HepG2 (cell line): ENCODE data around the gene GPER1. TPM values are rescaled to one million over a fixed set of nuclear protein-coding genes. Genes with fewer than 3 reads are reported as not detected.
A peak's percentile ranks its signal among the peaks of the same experiment; 100 is the strongest.

Experiments
- DRAP1 ChIP-seq: IDR thresholded peaks from 2 replicates; pipeline ENCODE4 v1.6.1; 2016; ENCODE audit warnings: missing genetic modification reagents, missing compliant biosample characterization
- DZIP1 ChIP-seq: sonication (generic); formaldehyde crosslinking; IDR thresholded peaks from 2 replicates; pipeline ENCODE4 v1.5.0; 2020; ENCODE audit warnings: mild to moderate bottlenecking, missing genetic modification reagents
- ETV6 ChIP-seq: sonication (generic); formaldehyde crosslinking; conservative IDR thresholded peaks from 2 replicates; pipeline ENCODE4 v1.4.0; 2020; ENCODE audit warnings: missing genetic modification reagents
- GZF1 ChIP-seq: sonication (generic); formaldehyde crosslinking; IDR thresholded peaks from 2 replicates; pipeline ENCODE4 v1.5.1; 2020; ENCODE audit warnings: mild to moderate bottlenecking, missing genetic modification reagents
- HDAC6 ChIP-seq: fragments of 200-600 bp; sonication (generic); IDR thresholded peaks from 2 replicates; pipeline ENCODE4 v1.7.0; 2017; ENCODE audit warnings: mild to moderate bottlenecking, antibody characterized with exemption, low read length, low read depth
- HMG20B ChIP-seq: conservative IDR thresholded peaks from 2 replicates; pipeline ENCODE4 v1.6.1; 2016; ENCODE audit warnings: missing genetic modification reagents, missing compliant biosample characterization
- KDM4B ChIP-seq: sonication (generic); formaldehyde crosslinking; IDR thresholded peaks from 2 replicates; pipeline ENCODE4 v1.4.0; 2020; ENCODE audit warnings: missing genetic modification reagents
- MATR3 ChIP-seq: sonication (generic); formaldehyde crosslinking; IDR thresholded peaks from 2 replicates; pipeline ENCODE4 v1.4.0; 2020; ENCODE audit warnings: missing genetic modification reagents
- NONO ChIP-seq, 2 experiments: fragments of 450-650 bp in 1 of 2; sonication (generic) in 1 of 2; formaldehyde crosslinking in 1 of 2; IDR thresholded peaks in 1 of 2; conservative IDR thresholded peaks in 1 of 2; 2 replicates each; pipeline versions ENCODE4 v1.6.1 to v1.8.0; 2017 to 2022; ENCODE audit warnings: mild to moderate bottlenecking in 1 of 2, missing genetic modification reagents in 1 of 2, moderate library complexity in 1 of 2
- RFX3 ChIP-seq: IDR thresholded peaks from 2 replicates; pipeline ENCODE4 v1.6.1; 2016; ENCODE audit warnings: missing biosample characterization, missing genetic modification reagents
- ZMYM3 ChIP-seq: sonication (generic); formaldehyde crosslinking; IDR thresholded peaks from 2 replicates; pipeline ENCODE4 v1.5.1; 2020; ENCODE audit warnings: mild to moderate bottlenecking, missing genetic modification reagents
- ZNF225 ChIP-seq: sonication (generic); formaldehyde crosslinking; IDR thresholded peaks from 2 replicates; pipeline ENCODE4 v1.4.0; 2020; ENCODE audit warnings: mild to moderate bottlenecking, missing genetic modification reagents
- ZNF557 ChIP-seq: sonication (generic); formaldehyde crosslinking; IDR thresholded peaks from 2 replicates; pipeline ENCODE4 v1.4.0; 2020; ENCODE audit warnings: missing genetic modification reagents
- ZNF720 ChIP-seq: sonication (generic); formaldehyde crosslinking; IDR thresholded peaks from 2 replicates; pipeline ENCODE4 v1.4.0; 2020; ENCODE audit warnings: missing genetic modification reagents
- ZNF792 ChIP-seq: IDR thresholded peaks from 2 replicates; pipeline ENCODE4 v1.6.1; 2016
- polyA plus RNA-seq, 8 experiments: library from polyadenylated mRNA; depleted of rRNA in 3 of 8; stranded (reverse) in 7 of 8; unstranded in 1 of 8; fragments of >200 nt; fragmentation: Illumina TruSeq in 4 of 8; extraction: Trizol in 4 of 8; gene quantifications; 2 replicates each; pipeline versions ENCODE4 v1.2.1 to v1.2.3, GENCODE V29; 2011 to 2016; ENCODE audit warnings: low read depth in 4 of 8, missing spikeins in 1 of 8, mixed read lengths in 1 of 8; ENCODE audit not compliant: insufficient read depth in 1 of 8
- total RNA-seq, 5 experiments: library from RNA; depleted of rRNA; stranded (reverse); fragments of >200 nt; fragmentation: Illumina TruSeq; extraction: Trizol; gene quantifications; 2 replicates each; pipeline ENCODE4 v1.2.3, GENCODE V29; 2016; ENCODE audit warnings: low read depth in 1 of 5
- TF ChIP-seq, protein P1 (sequence below): IDR thresholded peaks from 2 replicates; pipeline ENCODE4 v1.6.1; 2016; ENCODE audit warnings: control low read depth
- TF ChIP-seq, protein P2 (sequence below): sonication (generic); formaldehyde crosslinking; IDR thresholded peaks from 2 replicates; pipeline ENCODE4 v1.4.0; 2020; ENCODE audit warnings: mild to moderate bottlenecking, missing genetic modification reagents
- TF ChIP-seq, protein P3 (sequence below): sonication (generic); formaldehyde crosslinking; conservative IDR thresholded peaks from 2 replicates; pipeline ENCODE4 v1.4.0; 2020; ENCODE audit warnings: mild to moderate bottlenecking, missing genetic modification reagents, moderate library complexity

The GPER1 gene
- total and polyA plus RNA-seq, 2 of the 13 experiments (the other 11 are each of a cell fraction or from before 2014, with no cell fraction given): 12.7 to 19.7 TPM

- TF ChIP-seq DZIP1 (CRISPR knock-in tag) (no peak), DRAP1 (CRISPR knock-in tag) (no peak), ETV6 (no peak), ZNF557 (CRISPR knock-in tag) (no peak), ZNF225 (no peak), GZF1 (CRISPR knock-in tag) (no peak), ZNF792 (0 out of 2 replicates have a peak, but pooled peaks have one; percentile 41), HMG20B (CRISPR knock-in tag) (no peak), NONO (IDR thresholded peaks at IDR 0.05) (no peak), NONO (CRISPR knock-in tag; conservative IDR thresholded peaks at IDR 0.05) (no peak), ZNF720 (CRISPR knock-in tag) (no peak), HDAC6 (no peak), KDM4B (CRISPR knock-in tag) (0 out of 2 replicates have a peak, but pooled peaks have one; percentile 40), ZMYM3 (CRISPR knock-in tag) (no peak), RFX3 (CRISPR knock-in tag) (no peak), MATR3 (CRISPR knock-in tag) (no peak)
- TF ChIP-seq, protein P1, sequence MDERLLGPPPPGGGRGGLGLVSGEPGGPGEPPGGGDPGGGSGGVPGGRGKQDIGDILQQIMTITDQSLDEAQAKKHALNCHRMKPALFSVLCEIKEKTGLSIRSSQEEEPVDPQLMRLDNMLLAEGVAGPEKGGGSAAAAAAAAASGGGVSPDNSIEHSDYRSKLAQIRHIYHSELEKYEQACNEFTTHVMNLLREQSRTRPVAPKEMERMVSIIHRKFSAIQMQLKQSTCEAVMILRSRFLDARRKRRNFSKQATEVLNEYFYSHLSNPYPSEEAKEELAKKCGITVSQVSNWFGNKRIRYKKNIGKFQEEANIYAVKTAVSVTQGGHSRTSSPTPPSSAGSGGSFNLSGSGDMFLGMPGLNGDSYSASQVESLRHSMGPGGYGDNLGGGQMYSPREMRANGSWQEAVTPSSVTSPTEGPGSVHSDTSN (CRISPR knock-in tag): no peak
- TF ChIP-seq, protein P2, sequence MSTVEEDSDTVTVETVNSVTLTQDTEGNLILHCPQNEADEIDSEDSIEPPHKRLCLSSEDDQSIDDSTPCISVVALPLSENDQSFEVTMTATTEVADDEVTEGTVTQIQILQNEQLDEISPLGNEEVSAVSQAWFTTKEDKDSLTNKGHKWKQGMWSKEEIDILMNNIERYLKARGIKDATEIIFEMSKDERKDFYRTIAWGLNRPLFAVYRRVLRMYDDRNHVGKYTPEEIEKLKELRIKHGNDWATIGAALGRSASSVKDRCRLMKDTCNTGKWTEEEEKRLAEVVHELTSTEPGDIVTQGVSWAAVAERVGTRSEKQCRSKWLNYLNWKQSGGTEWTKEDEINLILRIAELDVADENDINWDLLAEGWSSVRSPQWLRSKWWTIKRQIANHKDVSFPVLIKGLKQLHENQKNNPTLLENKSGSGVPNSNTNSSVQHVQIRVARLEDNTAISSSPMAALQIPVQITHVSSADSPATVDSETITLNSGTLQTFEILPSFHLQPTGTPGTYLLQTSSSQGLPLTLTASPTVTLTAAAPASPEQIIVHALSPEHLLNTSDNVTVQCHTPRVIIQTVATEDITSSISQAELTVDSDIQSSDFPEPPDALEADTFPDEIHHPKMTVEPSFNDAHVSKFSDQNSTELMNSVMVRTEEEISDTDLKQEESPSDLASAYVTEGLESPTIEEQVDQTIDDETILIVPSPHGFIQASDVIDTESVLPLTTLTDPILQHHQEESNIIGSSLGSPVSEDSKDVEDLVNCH (CRISPR knock-in tag): no peak
- TF ChIP-seq, protein P3, sequence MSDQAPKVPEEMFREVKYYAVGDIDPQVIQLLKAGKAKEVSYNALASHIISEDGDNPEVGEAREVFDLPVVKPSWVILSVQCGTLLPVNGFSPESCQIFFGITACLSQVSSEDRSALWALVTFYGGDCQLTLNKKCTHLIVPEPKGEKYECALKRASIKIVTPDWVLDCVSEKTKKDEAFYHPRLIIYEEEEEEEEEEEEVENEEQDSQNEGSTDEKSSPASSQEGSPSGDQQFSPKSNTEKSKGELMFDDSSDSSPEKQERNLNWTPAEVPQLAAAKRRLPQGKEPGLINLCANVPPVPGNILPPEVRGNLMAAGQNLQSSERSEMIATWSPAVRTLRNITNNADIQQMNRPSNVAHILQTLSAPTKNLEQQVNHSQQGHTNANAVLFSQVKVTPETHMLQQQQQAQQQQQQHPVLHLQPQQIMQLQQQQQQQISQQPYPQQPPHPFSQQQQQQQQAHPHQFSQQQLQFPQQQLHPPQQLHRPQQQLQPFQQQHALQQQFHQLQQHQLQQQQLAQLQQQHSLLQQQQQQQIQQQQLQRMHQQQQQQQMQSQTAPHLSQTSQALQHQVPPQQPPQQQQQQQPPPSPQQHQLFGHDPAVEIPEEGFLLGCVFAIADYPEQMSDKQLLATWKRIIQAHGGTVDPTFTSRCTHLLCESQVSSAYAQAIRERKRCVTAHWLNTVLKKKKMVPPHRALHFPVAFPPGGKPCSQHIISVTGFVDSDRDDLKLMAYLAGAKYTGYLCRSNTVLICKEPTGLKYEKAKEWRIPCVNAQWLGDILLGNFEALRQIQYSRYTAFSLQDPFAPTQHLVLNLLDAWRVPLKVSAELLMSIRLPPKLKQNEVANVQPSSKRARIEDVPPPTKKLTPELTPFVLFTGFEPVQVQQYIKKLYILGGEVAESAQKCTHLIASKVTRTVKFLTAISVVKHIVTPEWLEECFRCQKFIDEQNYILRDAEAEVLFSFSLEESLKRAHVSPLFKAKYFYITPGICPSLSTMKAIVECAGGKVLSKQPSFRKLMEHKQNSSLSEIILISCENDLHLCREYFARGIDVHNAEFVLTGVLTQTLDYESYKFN (CRISPR knock-in tag): peak; percentile 62
Observed at GRCh38 chr7:1101563-1102431, 13.9 kb downstream of the GPER1 start (continued).
